HUES6 (cell line): ENCODE data around the gene HCN3.
"Not testable (repeated sequence)": the region's sequence is repeated elsewhere in the genome, so short reads cannot be mapped to it uniquely, and the experiment has no call there.

ENCODE experiments used
- H3K27ac ChIP-seq: 2 replicates; pipeline ENCODE4 v1.7.0; 2013; ENCODE audit warnings: low read depth, mild to moderate bottlenecking, low read length, inconsistent platforms
- H3K27me3 ChIP-seq: 2 replicates; pipeline ENCODE4 v1.6.1; 2013; ENCODE audit warnings: low read length; ENCODE audit not compliant: control insufficient read depth, insufficient read depth
- H3K36me3 ChIP-seq: 2 replicates; pipeline ENCODE4 v1.6.1; 2013; ENCODE audit warnings: low read length; ENCODE audit not compliant: control insufficient read depth, insufficient read depth
- H3K4me1 ChIP-seq: 2 replicates; pipeline ENCODE4 v1.6.1; 2013; ENCODE audit warnings: low read length; ENCODE audit not compliant: control insufficient read depth, insufficient read depth
- H3K4me3 ChIP-seq: 2 replicates; pipeline ENCODE4 v1.5.1; 2013; ENCODE audit warnings: low read depth, low read length
- H3K9ac ChIP-seq: one replicate; pipeline ENCODE4 v1.6.1; 2013; ENCODE audit warnings: mild to moderate bottlenecking, low read length
- H3K9me3 ChIP-seq: 2 replicates; pipeline ENCODE4 v1.6.1; 2013; ENCODE audit warnings: low read depth, low read length; ENCODE audit not compliant: control insufficient read depth, insufficient read depth

The HCN3 gene

GRCh38 chr1:155286544-155286943, 9.3 kb downstream of the HCN3 start:
- no peaks in the 10 kb centered on the region for H3K4me1 ChIP-seq
- no peak overlapping the region for H3K4me3 ChIP-seq
- H3K9ac ChIP-seq: no peak overlapping the region
- H3K27ac ChIP-seq: no peak overlapping the region
- H3K36me3 ChIP-seq: no peaks in the 10 kb centered on the region; the same call in 1 of the 2 replicates
- no peaks in the 10 kb centered on the region for H3K9me3 ChIP-seq
- no peaks in the 10 kb centered on the region for H3K27me3 ChIP-seq

GRCh38 chr1:155287987-155288543, 10.8 kb downstream of the HCN3 start:
- Histone ChIP-seq H3K4me1 (no peaks in the 10 kb centered on the region), H3K9ac (no peak overlapping the region), H3K27me3 (peaks cover 6% of the 10 kb centered on the region), H3K4me3 (no peak overlapping the region), H3K27ac (no peak overlapping the region), H3K9me3 (no peaks in the 10 kb centered on the region), H3K36me3 (no peaks in the 10 kb centered on the region)

GRCh38 chr1:155291006-155291405, 13.7 kb downstream of the HCN3 start:
- H3K36me3 ChIP-seq, H3K27ac ChIP-seq, H3K4me3 ChIP-seq, H3K4me1 ChIP-seq, H3K9me3 ChIP-seq, H3K9ac ChIP-seq: not testable (repeated sequence)
- H3K27me3 ChIP-seq: peaks cover 35% of the 10 kb centered on the region

- Histone ChIP-seq H3K9ac (no peak overlapping the region), H3K27ac (no peak overlapping the region), H3K9me3 (no peaks in the 10 kb centered on the region), H3K4me3 (no peak overlapping the region), H3K27me3 (peaks cover 47% of the 10 kb centered on the region), H3K36me3 (no peaks in the 10 kb centered on the region), H3K4me1 (0 out of 2 replicates have a peak, but pooled peaks cover 9% of the 10 kb centered on the region)
Measured at GRCh38 chr1:155293086-155293749, 16.0 kb downstream of the HCN3 start.

- H3K27me3 ChIP-seq: peaks cover 47% of the 10 kb centered on the region
- no peaks in the 10 kb centered on the region for H3K9me3 ChIP-seq
- H3K27ac ChIP-seq: no peak overlapping the region
- no peaks in the 10 kb centered on the region for H3K36me3 ChIP-seq
- 0 out of 2 replicates have a peak, but pooled peaks cover 9% of the 10 kb centered on the region for H3K4me1 ChIP-seq
- peak overlapping the region; percentile 80 for H3K4me3 ChIP-seq
- H3K9ac ChIP-seq: peak overlapping the region; percentile 10
Measured at GRCh38 chr1:155294520-155295182, 17.4 kb downstream of the HCN3 start.

- peak overlapping the region; percentile 10 for H3K9ac ChIP-seq
- peaks cover 47% of the 10 kb centered on the region for H3K27me3 ChIP-seq
- H3K27ac ChIP-seq: no peak overlapping the region
- H3K4me1 ChIP-seq: 0 out of 2 replicates have a peak, but pooled peaks cover 9% of the 10 kb centered on the region
- H3K9me3 ChIP-seq: no peaks in the 10 kb centered on the region
- no peaks in the 10 kb centered on the region for H3K36me3 ChIP-seq
- H3K4me3 ChIP-seq: peak overlapping the region; percentile 80
Measured at GRCh38 chr1:155295183-155295941, 18.1 kb downstream of the HCN3 start.

GRCh38 chr1:155295942-155296267, 18.6 kb downstream of the HCN3 start:
- H3K27me3 ChIP-seq: peaks cover 47% of the 10 kb centered on the region
- H3K9me3 ChIP-seq: no peaks in the 10 kb centered on the region
- 0 out of 2 replicates have a peak, but pooled peaks cover 9% of the 10 kb centered on the region for H3K4me1 ChIP-seq
- peak overlapping the region; percentile 9 for H3K9ac ChIP-seq
- no peaks in the 10 kb centered on the region for H3K36me3 ChIP-seq
- peak overlapping the region; percentile 80 for H3K4me3 ChIP-seq
- no peak overlapping the region for H3K27ac ChIP-seq

GRCh38 chr1:155296661-155297060, 19.4 kb downstream of the HCN3 start:
- H3K27me3 ChIP-seq: peaks cover 47% of the 10 kb centered on the region
- 0 out of 2 replicates have a peak, but pooled peaks cover 9% of the 10 kb centered on the region for H3K4me1 ChIP-seq
- H3K36me3 ChIP-seq: no peaks in the 10 kb centered on the region
- H3K9ac ChIP-seq: no peak overlapping the region
- H3K9me3 ChIP-seq: no peaks in the 10 kb centered on the region
- no peak overlapping the region for H3K4me3 ChIP-seq
- H3K27ac ChIP-seq: no peak overlapping the region

GRCh38 chr1:155297384-155297783, 20.1 kb downstream of the HCN3 start:
- Histone ChIP-seq H3K9me3 (no peaks in the 10 kb centered on the region), H3K4me3 (no peak overlapping the region), H3K4me1 (0 out of 2 replicates have a peak, but pooled peaks cover 9% of the 10 kb centered on the region), H3K27ac (no peak overlapping the region), H3K9ac (no peak overlapping the region), H3K36me3 (no peaks in the 10 kb centered on the region), H3K27me3 (peaks cover 47% of the 10 kb centered on the region)

GRCh38 chr1:155300024-155300423, 22.8 kb downstream of the HCN3 start:
- Histone ChIP-seq H3K4me1 (0 out of 2 replicates have a peak, but pooled peaks cover 5% of the 10 kb centered on the region), H3K36me3 (no peaks in the 10 kb centered on the region), H3K9me3 (no peaks in the 10 kb centered on the region), H3K4me3 (no peak overlapping the region), H3K9ac (no peak overlapping the region), H3K27me3 (peaks cover 22% of the 10 kb centered on the region), H3K27ac (no peak overlapping the region)
